NB4 (cell line): ENCODE results near the gene COL23A1.

Experiments
- MYC ChIP-seq: IDR thresholded peaks from 2 replicates; pipeline ENCODE4 v1.6.1; 2011; ENCODE audit warnings: low read depth, low read length
- TF ChIP-seq, protein P1 (sequence below): IDR thresholded peaks from one replicate; pipeline ENCODE4 v1.5.1; 2012; ENCODE audit warnings: low read depth, low read length

GRCh38 chr5:178496214-178496613 lies 94.0 kb downstream of the COL23A1 start:
- TF ChIP-seq, protein P1, sequence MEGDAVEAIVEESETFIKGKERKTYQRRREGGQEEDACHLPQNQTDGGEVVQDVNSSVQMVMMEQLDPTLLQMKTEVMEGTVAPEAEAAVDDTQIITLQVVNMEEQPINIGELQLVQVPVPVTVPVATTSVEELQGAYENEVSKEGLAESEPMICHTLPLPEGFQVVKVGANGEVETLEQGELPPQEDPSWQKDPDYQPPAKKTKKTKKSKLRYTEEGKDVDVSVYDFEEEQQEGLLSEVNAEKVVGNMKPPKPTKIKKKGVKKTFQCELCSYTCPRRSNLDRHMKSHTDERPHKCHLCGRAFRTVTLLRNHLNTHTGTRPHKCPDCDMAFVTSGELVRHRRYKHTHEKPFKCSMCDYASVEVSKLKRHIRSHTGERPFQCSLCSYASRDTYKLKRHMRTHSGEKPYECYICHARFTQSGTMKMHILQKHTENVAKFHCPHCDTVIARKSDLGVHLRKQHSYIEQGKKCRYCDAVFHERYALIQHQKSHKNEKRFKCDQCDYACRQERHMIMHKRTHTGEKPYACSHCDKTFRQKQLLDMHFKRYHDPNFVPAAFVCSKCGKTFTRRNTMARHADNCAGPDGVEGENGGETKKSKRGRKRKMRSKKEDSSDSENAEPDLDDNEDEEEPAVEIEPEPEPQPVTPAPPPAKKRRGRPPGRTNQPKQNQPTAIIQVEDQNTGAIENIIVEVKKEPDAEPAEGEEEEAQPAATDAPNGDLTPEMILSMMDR: no peak
- TF ChIP-seq MYC: no peak
